DMS153 treated with DMSO at 0.1 percent for 48 hours (cell line): ENCODE data around the gene EID3.

Source experiments
- DNase-seq: peaks from one replicate; lab custom pipeline; 2025; ENCODE audit not compliant: unreplicated experiment; lab: John Stamatoyannopoulos, UW

The EID3 gene

DNA sequence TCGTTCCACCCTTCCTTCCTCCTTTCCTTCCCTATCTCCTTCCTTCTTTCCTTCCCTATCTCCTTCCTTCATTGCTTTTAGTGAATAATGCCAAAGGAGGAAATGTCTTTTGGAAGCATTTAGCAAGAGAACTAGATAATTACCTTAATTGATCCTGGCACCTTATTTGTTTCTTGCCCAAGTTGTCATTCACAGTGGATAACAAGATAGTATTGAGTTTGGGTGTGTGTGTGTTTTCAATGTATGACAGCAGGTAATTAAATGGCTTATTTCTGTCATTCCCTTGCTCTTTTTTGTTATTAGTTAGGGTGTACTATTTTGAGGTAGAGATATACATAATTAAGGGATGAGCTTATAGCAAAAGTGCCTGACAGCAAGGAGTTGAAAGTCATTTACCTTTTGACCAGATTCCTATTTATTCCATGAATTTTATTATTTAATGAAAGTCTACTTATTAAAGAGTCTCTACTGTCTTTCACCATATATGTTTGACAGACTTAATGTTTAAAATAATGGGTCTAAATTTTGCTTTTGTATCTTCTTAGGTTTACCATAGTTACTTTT, 30.2 kb downstream of the EID3 start:
- DNase-seq: no peak

DNA sequence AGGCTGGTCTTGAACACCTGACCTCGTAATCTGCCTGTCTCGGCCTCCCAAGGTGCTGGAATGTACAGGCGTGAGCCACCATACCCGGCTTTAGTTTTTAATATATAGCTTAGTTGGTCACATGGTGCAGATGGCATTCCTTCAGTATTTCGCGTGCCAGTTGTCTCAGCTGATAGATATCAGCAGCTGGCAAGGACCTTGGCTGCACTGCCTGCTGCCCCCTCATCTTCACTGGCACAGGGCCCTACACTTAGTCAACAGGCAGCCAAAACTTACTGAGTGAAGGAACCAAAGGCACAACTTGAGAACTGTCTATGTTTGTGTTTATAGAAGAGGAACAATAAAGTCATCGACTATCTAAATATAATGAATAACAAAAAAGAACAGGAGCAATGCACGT, 31.0 kb downstream of the EID3 start:
- no peak for DNase-seq

DNA sequence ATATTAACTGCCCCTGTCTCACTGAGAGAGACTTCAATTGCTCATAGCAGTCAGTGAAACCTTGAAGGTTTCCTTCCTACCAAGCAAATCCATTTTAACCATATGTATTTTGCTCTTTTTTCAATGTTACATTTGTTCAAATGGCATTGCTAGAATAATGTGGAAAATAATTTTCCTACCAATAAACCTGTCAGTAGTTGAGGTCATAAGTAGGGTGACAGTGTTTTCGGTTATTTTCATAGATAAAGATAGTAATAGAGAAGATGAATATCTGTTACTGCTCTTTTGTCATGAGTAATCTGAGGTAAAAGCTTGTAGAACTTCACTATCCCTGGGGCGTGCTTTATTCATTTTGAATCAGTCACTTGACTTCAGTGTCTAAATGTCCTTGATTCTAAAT, 32.6 kb downstream of the EID3 start:
- DNase-seq: no peak

DNA sequence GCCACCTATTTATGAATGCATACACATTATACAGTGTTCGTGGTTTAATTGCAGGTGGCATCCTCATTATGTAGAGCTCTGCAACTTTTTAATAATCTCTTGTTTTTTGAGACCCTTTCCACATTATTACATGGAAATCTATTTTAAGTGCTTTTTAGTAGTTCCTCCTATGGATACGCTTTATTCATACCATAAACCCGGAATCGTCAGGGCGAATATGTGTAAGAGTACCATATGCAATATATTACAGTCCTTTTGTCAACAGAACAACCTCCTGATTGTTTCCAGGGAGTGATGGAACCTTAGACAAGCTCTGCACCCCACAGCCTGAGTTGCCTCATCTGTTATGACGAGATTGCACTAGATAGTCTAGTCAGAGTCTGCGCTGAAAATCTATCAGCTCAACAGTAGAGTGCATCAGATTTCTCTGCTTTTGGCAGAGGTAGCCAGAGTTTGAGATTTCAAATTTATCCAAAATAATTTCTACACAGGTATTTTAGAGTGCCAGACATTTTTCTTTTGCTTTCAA, 33.6 kb downstream of the EID3 start:
- no peak for DNase-seq

DNA sequence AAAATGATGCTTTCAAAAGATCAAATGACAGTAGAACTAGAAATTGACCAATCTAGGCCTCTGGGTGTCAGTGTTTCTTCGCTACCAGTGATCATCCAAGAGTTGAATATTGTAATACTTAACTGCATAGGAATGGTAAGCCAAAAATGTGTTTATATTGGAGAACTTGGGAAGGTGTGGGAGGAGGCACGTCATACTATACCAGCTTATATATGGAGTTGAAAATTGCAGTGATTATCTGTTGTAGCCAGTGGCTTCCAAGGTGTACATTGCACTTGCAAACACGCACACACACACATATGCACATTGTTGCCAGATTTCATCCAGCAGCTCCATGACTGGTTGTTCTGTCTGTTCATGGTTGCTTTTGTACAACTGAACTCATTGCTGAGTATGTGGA, 36.1 kb downstream of the EID3 start:
- DNase-seq: no peak

DNA sequence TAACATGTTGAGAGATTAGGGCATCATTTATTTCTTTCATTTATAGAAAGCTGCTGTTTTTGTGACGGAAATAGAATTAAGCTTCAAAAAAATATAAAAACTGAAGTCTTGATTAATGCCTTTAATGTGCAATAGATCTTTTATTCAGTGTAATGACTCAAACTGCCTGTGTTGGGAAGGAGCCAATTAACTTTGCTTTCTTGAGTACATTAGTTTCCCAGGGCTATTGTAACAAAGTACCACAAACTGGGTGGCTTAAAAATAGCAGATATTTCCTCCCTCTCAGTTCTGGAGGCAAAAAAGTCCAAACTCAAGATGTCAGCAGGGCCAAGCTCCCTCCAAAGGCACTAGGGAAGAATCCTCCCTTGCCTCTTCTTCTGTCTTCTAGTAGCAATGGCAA, 36.6 kb downstream of the EID3 start:
- DNase-seq: no peak

DNA sequence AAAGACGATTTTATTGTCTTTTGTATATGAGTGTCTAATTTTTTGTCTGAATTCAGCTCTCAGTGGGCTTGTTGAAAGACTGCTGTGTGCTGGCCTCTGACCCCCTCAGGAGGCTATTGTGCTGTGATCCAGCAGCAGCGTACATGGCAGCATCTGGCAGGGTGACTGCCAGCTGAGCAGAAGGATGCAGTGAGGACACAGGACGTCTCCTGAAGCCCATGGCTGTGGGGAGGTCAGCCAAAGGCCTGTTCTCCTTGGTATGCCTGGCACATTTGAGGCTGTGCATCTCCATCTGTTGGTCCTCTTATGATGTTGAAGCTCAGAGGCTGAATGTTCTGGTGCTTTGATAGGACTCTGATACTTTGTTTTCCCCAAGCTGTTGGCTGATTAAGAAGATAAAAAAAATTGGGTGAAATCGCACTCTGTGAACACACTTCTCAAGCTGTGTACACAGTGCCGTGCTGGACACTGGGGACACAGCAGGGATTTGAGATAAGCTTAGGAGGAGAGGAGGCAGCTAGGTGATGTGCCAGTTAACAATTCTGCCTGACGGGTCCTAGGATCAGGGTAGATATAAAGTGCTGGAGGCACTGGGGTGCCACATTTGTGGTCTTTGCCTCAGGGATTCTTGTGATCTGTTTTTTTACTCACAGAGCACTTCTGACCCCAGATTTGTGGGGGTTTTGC, 37.5 kb downstream of the EID3 start:
- DNase-seq: no peak

DNA sequence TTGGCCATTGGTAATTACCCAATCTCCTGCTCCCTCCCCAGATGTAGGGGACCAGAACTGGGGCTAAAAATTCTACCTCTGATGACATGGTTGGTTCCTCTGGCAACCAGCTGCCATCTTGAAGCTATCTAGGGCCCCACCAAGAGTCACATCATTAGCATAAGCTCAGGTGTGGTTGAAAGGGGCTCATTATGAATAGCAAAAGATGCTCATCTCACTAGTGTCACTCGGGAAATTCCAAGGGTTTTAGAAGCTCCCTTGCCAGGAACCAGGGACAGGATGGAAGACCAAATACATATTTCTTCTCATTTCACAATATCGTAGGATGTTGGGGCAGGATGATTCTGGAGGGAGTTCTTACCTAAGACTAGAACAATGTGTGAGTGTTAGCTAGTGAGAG, 38.6 kb downstream of the EID3 start:
- no peak for DNase-seq

DNA sequence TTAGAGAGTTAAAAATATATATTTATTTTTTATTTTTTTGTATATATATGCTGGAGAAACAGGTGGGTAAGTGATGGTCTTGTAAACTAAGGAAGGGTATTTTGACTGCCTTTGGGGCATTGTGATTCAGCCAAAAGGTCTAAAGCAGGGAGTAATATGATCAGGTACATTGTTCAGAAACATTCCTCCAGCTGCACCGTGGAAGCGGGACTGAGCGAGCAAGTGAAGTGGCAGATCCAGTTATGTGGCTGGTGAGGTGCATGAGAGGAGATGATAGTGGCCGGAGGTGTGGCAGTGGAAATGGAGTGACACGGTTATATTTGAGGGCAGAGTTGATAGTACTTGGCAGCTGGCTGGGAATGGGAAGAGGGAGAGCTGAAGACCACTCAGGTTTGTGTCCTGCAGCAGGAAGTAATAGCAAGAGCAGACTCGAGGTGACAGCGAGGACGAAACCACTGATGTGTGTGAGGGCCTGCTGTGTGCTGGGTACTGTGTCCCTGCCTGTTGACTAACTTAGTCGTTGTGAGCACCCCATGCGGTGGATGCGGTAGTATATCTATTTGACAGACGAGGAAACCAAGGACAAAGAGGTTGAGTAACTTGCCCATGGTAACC, 39.2 kb downstream of the EID3 start:
- no peak for DNase-seq

DNA sequence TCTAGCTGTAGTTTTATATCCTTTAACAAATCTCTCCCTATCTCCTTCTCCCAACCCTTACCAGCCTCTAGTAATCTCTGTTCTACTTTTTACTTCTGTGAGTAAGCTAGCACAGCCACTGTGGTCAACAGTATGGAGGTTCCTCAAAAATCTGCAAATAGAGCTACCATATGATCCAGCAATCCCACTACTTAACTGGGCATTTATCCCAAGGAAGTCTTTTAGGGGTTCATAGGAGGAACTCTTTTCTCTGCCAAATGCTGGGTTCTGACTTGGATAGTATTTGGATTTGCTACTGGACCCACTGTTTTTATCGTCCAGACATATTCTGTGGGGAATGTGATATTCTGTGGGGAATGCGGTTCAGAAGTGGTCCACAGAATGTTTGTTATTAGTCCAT, 41.1 kb downstream of the EID3 start:
- no peak for DNase-seq

DNA sequence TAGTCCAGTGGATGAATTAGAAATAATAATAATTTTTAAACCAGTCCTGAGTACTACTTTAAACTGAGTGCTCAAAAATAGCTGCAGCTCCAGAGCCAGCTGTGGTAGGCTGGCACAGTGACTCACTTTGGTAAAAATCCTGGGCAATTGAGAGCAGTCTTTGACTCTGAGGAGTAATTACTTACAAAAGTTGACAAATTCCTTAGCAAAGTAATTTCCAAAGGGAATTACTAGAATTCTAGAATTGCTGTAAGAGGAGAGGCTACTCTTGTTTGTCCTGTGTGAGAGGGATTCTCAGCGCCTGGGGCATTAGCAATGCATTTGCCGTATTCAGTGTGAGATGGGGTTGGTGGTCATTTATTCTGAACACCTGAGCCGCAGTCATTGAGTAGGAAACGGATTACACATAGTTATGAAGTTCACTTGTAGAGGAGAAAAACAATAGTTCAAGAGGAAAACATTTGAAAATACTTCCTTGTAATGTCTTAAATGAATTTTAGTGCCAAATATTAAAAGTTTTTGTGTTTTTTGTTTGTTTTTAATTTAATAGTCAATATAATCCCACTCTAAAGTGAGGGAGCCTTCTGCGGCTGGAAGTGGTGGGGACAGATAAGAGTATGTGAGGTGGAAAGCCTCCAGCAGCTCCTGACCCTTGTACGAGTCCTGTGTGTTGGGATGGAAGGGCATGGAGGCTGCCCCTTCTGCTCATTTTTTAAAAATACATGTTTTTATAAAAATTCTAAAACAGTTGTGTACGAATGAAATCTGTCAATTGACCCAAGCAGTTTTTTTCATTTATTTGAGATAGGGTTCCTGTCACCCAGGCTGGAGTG, 41.9 kb downstream of the EID3 start:
- DNase-seq: no peak

DNA sequence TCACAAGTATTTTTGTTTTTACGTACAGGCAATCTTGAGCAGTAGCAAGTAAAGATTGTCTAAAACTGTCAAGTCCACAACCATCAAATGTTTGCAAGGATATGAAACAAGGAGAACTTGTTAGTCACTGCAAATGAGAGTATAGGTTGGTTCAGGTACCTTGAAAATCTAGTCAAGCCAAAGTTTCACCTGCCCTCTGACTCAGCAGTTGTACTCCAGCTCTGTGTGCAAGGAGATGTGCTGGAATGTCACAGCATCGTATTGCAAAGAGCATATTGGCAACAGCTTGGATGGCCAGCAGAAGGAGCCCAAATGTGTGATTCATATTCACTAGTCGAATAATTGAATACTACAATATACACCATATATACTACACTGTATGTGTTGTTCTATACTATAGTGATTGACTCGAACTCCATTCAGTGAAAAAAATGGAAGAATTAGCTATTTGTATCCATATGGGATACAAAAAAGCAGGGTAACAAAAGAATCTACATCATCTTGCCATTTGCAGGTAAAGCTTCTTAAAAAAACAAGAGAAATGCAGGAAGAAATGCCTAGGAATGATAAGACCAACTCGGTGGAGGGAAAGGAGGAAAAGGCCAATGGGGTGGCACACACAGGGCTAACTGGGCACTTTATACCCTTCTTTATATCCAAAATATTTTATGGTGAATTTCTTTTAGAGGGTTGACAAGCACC, 44.0 kb downstream of the EID3 start:
- DNase-seq: no peak

DNA sequence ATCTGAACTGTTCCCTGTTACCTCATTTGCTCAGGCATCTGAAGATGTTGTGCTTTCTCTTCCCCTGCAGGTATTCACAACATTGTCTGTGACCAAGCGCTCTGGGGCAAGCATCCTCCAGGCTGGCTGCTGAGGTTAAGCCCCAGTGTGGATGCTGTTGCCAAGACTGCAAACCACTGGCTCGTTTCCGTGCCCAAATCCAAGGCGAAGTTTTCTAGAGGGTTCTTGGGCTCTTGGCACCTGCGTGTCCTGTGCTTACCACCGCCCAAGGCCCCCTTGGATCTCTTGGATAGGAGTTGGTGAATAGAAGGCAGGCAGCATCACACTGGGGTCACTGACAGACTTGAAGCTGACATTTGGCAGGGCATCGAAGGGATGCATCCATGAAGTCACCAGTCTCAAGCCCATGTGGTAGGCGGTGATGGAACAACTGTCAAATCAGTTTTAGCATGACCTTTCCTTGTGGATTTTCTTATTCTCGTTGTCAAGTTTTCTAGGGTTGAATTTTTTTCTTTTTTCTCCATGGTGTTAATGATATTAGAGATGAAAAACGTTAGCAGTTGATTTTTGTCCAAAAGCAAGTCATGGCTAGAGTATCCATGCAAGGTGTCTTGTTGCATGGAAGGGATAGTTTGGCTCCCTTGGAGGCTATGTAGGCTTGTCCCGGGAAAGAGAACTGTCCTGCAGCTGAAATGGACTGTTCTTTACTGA, 44.9 kb downstream of the EID3 start:
- no peak for DNase-seq

DNA sequence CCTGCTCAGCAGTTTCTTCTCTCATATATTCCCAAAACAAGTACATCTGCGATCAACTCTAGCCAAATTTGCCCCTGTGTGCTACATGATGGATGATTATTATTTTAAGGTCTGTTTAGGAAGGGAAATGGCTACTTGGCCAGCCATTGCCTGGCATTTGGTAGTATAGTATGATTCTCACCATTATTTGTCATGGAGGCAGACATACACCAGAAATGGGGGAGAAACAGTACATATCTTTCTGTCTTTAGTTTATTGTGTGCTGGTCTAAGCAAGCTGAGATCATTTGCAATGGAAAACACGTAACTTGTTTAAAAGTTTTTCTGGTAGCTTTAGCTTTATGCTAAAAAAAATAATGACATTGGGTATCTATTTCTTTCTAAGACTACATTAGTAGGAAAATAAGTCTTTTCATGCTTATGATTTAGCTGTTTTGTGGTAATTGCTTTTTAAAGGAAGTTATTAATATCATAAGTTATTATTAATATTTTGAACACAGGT, 45.5 kb downstream of the EID3 start:
- no peak for DNase-seq

DNA sequence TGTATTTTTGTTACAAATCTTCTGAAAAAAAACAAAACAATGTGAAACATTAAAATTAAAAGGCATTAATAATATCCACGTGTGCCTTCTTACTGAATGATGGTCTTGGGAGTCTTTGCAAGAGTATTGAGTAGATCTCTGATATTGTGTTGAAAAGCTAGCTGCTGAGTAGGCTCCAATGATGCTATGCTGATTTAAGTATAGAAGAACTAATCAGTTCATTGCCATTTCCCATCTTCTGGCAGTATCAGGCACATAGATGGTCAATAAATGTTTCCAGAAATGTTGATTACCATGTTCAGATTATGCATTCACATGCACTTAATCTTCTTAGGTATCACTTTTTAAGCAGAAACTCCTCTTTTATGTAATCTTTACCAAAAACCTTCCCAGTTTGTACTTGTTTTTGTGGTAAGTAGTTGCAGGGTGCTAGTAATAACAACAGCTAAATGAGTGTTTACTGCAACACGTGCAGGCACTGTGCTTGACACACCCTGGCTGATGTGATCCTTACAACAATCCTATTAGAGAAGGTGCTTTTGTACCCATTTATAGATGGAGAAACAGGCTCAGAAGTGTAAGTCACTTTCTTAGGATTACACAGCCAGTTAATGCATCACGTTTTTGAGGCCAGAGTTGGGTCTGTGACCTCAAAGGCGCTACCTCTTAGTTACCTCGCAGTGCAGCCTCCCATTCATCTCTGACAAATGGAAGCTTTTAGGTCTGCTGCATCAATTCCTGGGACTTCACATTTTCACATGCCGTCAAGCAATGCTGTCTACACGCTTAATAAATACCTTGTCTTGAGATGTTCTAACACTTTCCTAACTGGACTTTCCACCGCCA, 46.9 kb downstream of the EID3 start:
- no peak for DNase-seq

DNA sequence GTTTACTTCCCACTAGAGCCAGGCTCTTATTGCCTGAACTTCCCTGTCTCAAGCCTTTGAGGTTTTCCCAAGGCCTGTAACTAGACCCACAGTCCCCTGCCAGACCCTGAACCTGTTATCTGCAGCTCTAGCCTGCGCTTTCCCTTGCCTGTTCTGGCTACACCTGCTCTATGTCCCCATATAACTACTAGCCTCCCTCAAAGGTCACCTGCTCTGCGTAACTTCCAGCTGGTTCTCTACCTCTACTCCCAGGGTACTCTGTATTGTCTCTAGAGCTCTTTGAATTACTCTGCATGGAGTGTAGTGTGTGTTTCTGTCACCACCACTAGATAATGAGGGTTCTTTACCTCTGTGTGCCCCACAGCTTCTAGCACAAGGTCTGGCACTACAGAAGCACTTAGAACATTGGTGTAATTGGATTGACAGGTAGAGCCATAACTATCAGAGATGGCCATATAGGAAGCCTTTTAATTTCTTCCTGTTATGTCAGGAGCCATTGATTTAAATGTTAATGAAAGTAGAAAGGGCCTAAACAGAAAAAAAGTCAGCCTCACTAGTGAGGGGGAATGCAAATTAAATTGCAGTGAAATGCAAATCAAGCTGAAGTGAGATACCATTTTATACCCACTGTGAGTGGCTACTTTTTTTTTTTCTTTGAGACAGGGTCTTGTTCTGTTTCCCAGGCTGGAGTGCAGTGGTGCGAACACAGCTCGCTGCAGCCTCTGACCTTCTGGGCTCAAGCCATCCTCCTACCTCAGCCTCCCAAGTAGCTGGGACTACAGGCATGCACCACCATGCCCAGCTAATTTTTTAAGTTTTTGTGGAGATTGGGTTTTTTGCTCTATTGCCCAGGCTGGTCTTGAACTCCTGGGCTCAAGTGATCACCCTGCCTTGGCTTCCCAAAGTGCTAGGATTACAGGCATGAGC, 47.8 kb downstream of the EID3 start:
- DNase-seq: no peak

DNA sequence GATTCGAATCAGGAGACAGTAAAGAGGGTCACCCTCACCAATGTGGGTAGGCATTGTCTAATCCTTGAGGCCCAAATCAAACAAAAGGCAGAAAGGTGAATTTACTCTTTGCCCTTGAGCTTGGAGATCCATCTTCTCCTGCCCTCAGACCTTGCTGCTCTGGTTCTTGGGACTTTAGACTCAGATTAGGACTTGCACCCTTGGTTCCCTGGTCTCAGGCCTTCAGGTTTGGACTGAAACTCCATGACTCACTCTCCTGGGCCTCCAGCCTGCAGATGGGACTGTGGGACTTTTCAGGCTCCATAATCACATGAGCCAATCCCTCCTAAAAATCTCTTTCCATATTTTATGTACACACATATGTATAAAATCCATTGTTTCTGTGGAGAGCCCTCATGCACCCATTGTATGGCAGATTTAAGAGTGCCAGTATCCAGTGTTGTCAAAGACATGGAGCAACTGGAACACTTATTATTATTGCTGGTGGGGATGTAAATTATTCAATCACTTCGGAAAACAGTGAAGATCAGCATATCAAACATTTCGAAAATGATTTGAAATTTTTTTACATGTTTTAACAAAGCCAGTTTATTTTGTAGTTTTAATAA, 48.7 kb downstream of the EID3 start:
- DNase-seq: no peak
